K562 (cell line): ENCODE results near the gene FAR2. TPM values are rescaled to one million over a fixed set of nuclear protein-coding genes. Genes with fewer than 3 reads are reported as not detected.

Experiments
- ATAC-seq: fragments of 200-7000 bp; cut with Tn5 transposase; 3 replicates; pipeline ENCODE4 v1.9.1; 2020; ENCODE audit warnings: moderate library complexity
- BruUV-seq: library from RNA; stranded (reverse); fragments of 400-500 nt; replicated peaks from 2 replicates; lab custom pipeline; 2021; lab: Mats Ljungman, UMichigan
- CTCF ChIA-PET: fragments of 300-600 bp; formaldehyde crosslinking; extraction: SDS; loops from one replicate; lab custom pipeline; 2021; ENCODE audit warnings: low intra/inter-chr PET ratio; lab: Yijun Ruan, JAX
- POLR2A ChIA-PET: fragments of 300-600, 350-650 bp; sonication (Branson Sonifier 250); formaldehyde crosslinking; extraction: SDS; loops from one replicate; lab custom pipeline; 2021; ENCODE audit warnings: antibody characterized with exemption, inconsistent platforms; lab: Yijun Ruan, JAX
- DNase-seq, 4 experiments: peaks; one replicate each; pipeline versions ENCODE4 v3.0.0 to v3.0.0-alpha.2; 2011 to 2018; ENCODE audit warnings: low spot score in 3 of 4, mixed read lengths in 3 of 4; ENCODE audit errors: extremely low read depth in 1 of 4
- FAIRE-seq: peaks from 2 replicates; lab custom pipeline; 2011; peaks lifted over from hg19 to GRCh38; lab: Jason Lieb, UNC
- H2AFZ ChIP-seq: 2 replicates; pipeline ENCODE4 v1.6.0; 2011; ENCODE audit warnings: low read depth, low read length, control low read depth, inconsistent platforms
- H3K27ac ChIP-seq: fragments of 200-600 bp; 3 replicates; pipeline ENCODE4 v1.8.0; 2011; ENCODE audit warnings: low read depth, mild to moderate bottlenecking, control low read depth, inconsistent platforms, low read length, moderate library complexity, mixed read lengths; ENCODE audit errors: extremely low read depth
- H3K27me3 ChIP-seq, 2 experiments: fragments of 300-600 bp in 1 of 2; 2 replicates in 1 of 2; 3 replicates in 1 of 2; pipeline versions ENCODE4 v1.6.0 to v1.8.0; 2011; ENCODE audit warnings: inconsistent platforms in 2 of 2, low read length in 2 of 2, mild to moderate bottlenecking in 1 of 2, mixed read lengths in 1 of 2, moderate library complexity in 1 of 2; ENCODE audit not compliant: control insufficient read depth in 2 of 2, insufficient read depth in 2 of 2
- H3K36me3 ChIP-seq: fragments of 300-600 bp; 3 replicates; pipeline ENCODE4 v1.8.0; 2011; ENCODE audit warnings: mild to moderate bottlenecking, low read length, inconsistent platforms; ENCODE audit not compliant: control insufficient read depth, insufficient read depth
- H3K4me1 ChIP-seq, 2 experiments: fragments of 200-600 bp in 1 of 2; replicated peaks in 1 of 2; 2 replicates in 1 of 2; 3 replicates in 1 of 2; pipeline versions ENCODE4 v1.5.1 to v1.8.0; 2011; ENCODE audit warnings: inconsistent platforms in 2 of 2, low read length in 2 of 2, mild to moderate bottlenecking in 1 of 2, mixed read lengths in 1 of 2, moderate library complexity in 1 of 2; ENCODE audit not compliant: control insufficient read depth in 2 of 2, insufficient read depth in 2 of 2
- H3K4me2 ChIP-seq: 2 replicates; pipeline ENCODE4 v1.6.1; 2011; ENCODE audit warnings: low read length, control low read depth, inconsistent platforms, mixed read lengths; ENCODE audit not compliant: insufficient read depth
- H3K4me3 ChIP-seq: fragments of 200-600 bp; sonication (generic), shearing (Covaris generic); 2 replicates; pipeline ENCODE4 v1.5.1; 2016; ENCODE audit warnings: control low read depth, inconsistent platforms
- H3K79me2 ChIP-seq: fragments of 200-600 bp; 3 replicates; pipeline ENCODE4 v1.8.0; 2011; ENCODE audit warnings: low read length, inconsistent platforms; ENCODE audit not compliant: control insufficient read depth, insufficient read depth
- H3K9ac ChIP-seq, 2 experiments: 2 replicates each; pipeline versions ENCODE4 v1.6.0 to v1.6.1; 2011; ENCODE audit warnings: low read depth in 2 of 2, low read length in 2 of 2, control low read depth in 1 of 2, inconsistent platforms in 1 of 2, mild to moderate bottlenecking in 1 of 2, mixed read lengths in 1 of 2; ENCODE audit not compliant: insufficient read depth in 1 of 2
- H3K9me1 ChIP-seq: one replicate; pipeline ENCODE4 v1.6.0; 2011; ENCODE audit warnings: inconsistent platforms, mild to moderate bottlenecking, low read length, moderate library complexity; ENCODE audit not compliant: control insufficient read depth, insufficient read depth
- H3K9me3 ChIP-seq: replicated peaks from 2 replicates; pipeline ENCODE4 v1.5.1; 2011; ENCODE audit warnings: low read depth, low read length, inconsistent platforms; ENCODE audit not compliant: control insufficient read depth, insufficient read depth
- H4K20me1 ChIP-seq: replicated peaks from 2 replicates; pipeline ENCODE4 v1.6.1; 2011; ENCODE audit warnings: low read length, inconsistent platforms, mixed read lengths; ENCODE audit not compliant: control insufficient read depth, insufficient read depth
- CEBPG ChIP-seq, 3 experiments: fragments of 200-800 bp in 1 of 3; sonication (Bioruptor generic) in 1 of 3; sonication (generic) in 1 of 3; formaldehyde crosslinking in 1 of 3; IDR thresholded peaks in 2 of 3; conservative IDR thresholded peaks in 1 of 3; 2 replicates each; pipeline versions ENCODE4 v1.6.1 to v1.8.0; 2016 to 2022; ENCODE audit warnings: missing compliant biosample characterization in 2 of 3, missing genetic modification characterization in 2 of 3, mild to moderate bottlenecking in 1 of 3, missing genetic modification reagents in 1 of 3
- FOXJ2 ChIP-seq: fragments of 200-800 bp; sonication (Bioruptor generic); IDR thresholded peaks from 2 replicates; pipeline ENCODE4 v1.6.1; 2016; ENCODE audit warnings: missing genetic modification characterization, missing compliant biosample characterization
- KLF16 ChIP-seq: IDR thresholded peaks from 2 replicates; pipeline ENCODE4 v1.6.1; 2016; ENCODE audit warnings: antibody characterized with exemption
- RBM25 ChIP-seq: fragments of 200-400 bp; formaldehyde crosslinking; IDR thresholded peaks from 2 replicates; pipeline ENCODE4 v1.6.1; 2018; ENCODE audit warnings: low read length, low read depth, moderate library complexity; ENCODE audit not compliant: severe bottlenecking
- SIN3B ChIP-seq: fragments of 450-650 bp; IDR thresholded peaks from 2 replicates; pipeline ENCODE4 v1.6.1; 2017; ENCODE audit warnings: low read depth, mild to moderate bottlenecking, moderate library complexity
- SOX6 ChIP-seq: fragments of 450-650 bp; IDR thresholded peaks from 2 replicates; pipeline ENCODE4 v1.6.1; 2014; ENCODE audit warnings: mild to moderate bottlenecking
- TBP ChIP-seq: optimal IDR thresholded peaks from 2 replicates; pipeline ENCODE3; 2011; ENCODE audit warnings: low read depth, low read length, improper control_type of control experiment
- in situ Hi-C: fragments of 300-500 bp; cut with MboI; formaldehyde crosslinking; loops from 4 replicates; pipeline ENCODE4 v1.15.0; 2018; ENCODE audit warnings: inconsistent platforms, mixed read lengths
- intact Hi-C: fragments of 100-400 bp; cut with micrococcal nuclease; formaldehyde crosslinking; loops from 2 replicates; pipeline ENCODE4 v1.14.2; 2022
- polyA plus RNA-seq, 8 experiments: library from polyadenylated mRNA; depleted of rRNA in 4 of 8; stranded (reverse) in 5 of 8; unstranded in 3 of 8; fragments of >200 nt; fragmentation: Nextera tagmentation in 2 of 8; fragmentation: Illumina TruSeq in 1 of 8; extraction: Ambion mirVana in 2 of 8; extraction: Trizol in 1 of 8; gene quantifications; 2 replicates each; pipeline versions ENCODE4 v1.2.1 to v1.2.3, GENCODE V29; 2011 to 2014; ENCODE audit warnings: inconsistent platforms in 1 of 8, missing spikeins in 1 of 8
- total RNA-seq, 7 experiments: library from RNA; depleted of rRNA in 6 of 7; stranded (reverse); fragments of >200 nt in 6 of 7; fragmentation: Illumina TruSeq in 2 of 7; extraction: Trizol in 2 of 7; gene quantifications; 2 replicates each; pipeline versions ENCODE4 v1.2.1 to v1.2.3, GENCODE V29; 2011 to 2021; ENCODE audit warnings: low replicate concordance in 1 of 7
- TF ChIP-seq, protein P1 (sequence below): fragments of 450-650 bp; formaldehyde crosslinking; IDR thresholded peaks from 2 replicates; pipeline ENCODE4 v1.4.0; 2022; ENCODE audit warnings: mild to moderate bottlenecking, moderate library complexity

Gene FAR2
- total and polyA plus RNA-seq, 9 of the 15 experiments (the other 6 are each of a cell fraction or from before 2014, with no cell fraction given): 5.0 to 13.4 (median 8.5) TPM

DNA sequence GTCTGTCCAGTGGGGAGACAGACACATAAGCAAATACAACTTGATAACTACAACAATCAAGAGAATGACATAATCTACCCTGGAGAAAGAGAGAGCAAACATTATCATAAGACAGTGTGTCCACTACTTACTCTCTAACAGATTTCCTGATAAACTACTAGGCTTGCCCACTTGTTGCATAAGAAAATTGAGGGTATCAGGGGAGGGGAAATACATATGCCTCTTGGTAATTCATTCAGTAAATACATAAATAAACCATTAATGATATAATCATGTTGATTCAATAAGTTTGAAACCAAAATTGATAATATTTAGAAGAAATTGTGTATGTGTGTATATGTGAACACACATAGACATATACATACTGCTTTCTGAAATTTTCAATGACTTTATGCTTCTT lies 155.3 kb downstream of the FAR2 start:
- H3K27ac ChIP-seq: no peak overlapping the region
- in situ Hi-C loops (no loop called here), intact Hi-C loops (no loop called here)
- H3K79me2 ChIP-seq: no peaks in the 10 kb centered on the region
- H3K36me3 ChIP-seq: no peaks in the 10 kb centered on the region
- no peak overlapping the region for H3K9ac ChIP-seq
- H3K27me3 ChIP-seq: peaks cover 0 to 3% of the 10 kb centered on the region in 2 experiments; a peak in 1 of 5 replicates
- BruUV-seq: no TSS peak
- ATAC-seq (no peak), DNase-seq (no peak), FAIRE-seq (no peak)
- no peak overlapping the region for H3K4me2 ChIP-seq
- no peaks in the 10 kb centered on the region for H4K20me1 ChIP-seq
- no peak overlapping the region for H2AFZ ChIP-seq
- H3K4me1 ChIP-seq: no peaks in the 10 kb centered on the region
- no peak overlapping the region for H3K4me3 ChIP-seq
- no peaks in the 10 kb centered on the region for H3K9me3 ChIP-seq
- 0 out of 2 replicates have a peak, but pooled peaks have one; percentile 74 for TF ChIP-seq FOXJ2 (tag)
- TF ChIP-seq, protein P1, sequence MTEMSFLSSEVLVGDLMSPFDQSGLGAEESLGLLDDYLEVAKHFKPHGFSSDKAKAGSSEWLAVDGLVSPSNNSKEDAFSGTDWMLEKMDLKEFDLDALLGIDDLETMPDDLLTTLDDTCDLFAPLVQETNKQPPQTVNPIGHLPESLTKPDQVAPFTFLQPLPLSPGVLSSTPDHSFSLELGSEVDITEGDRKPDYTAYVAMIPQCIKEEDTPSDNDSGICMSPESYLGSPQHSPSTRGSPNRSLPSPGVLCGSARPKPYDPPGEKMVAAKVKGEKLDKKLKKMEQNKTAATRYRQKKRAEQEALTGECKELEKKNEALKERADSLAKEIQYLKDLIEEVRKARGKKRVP: peak; percentile 54; the same call in 1 of the 2 replicates
- TF ChIP-seq RBM25: no peak
- TF ChIP-seq KLF16: no peak
- TF ChIP-seq SOX6: peak; percentile 30; the same call in 1 of the 2 replicates
- no peak for TF ChIP-seq CEBPG (CRISPR knock-in tag; IDR thresholded peaks at IDR 0.05)
- TF ChIP-seq CEBPG (tag; conservative IDR thresholded peaks at IDR 0.05 in 1 of 2, IDR thresholded peaks at IDR 0.05 in 1 of 2): peak; percentile 33 to 34; a peak in 2 of 4 replicates
- no peak for TF ChIP-seq SIN3B
- TF ChIP-seq TBP: no peak
- TF ChIP-seq, all 486 proteins: peak for 4
- ChIA-PET POLR2A (no interaction called here), CTCF (no interaction called here)
- no peaks in the 10 kb centered on the region for H3K9me1 ChIP-seq
